Right lung (tissue), 5 donors: Measurements from ENCODE around the gene ZFYVE27. TPM values are rescaled to one million over a fixed set of nuclear protein-coding genes. Genes with fewer than 3 reads are reported as not detected.

Experiments used
- DNase-seq, 2 donors: peaks; one replicate each; pipeline ENCODE4 v3.0.0-alpha.2; 2013
- polyA plus RNA-seq, 5 donors: library from polyadenylated mRNA; unstranded; fragments of 120-200 nt; gene quantifications; one replicate each; pipeline versions ENCODE4 v1.2.1 to v1.2.3, GENCODE V29; 2013; ENCODE audit warnings: inconsistent platforms in 1 of 5, low replicate concordance in 1 of 5; ENCODE audit not compliant: insufficient read length in 5 of 5, insufficient read depth in 1 of 5

Gene ZFYVE27
- polyA plus RNA-seq, 5 donors = 22.3 to 34.6 (median 28.3) TPM

- peak; percentile 30 to 38 for DNase-seq
Observed at GRCh38 chr10:97788552-97789442, 51.9 kb downstream of the ZFYVE27 start.

GRCh38 chr10:97789770-97790397 lies 53.0 kb downstream of the ZFYVE27 start:
- no peak for DNase-seq

GRCh38 chr10:97791824-97792721 lies 55.1 kb downstream of the ZFYVE27 start:
- peak in 1 of 2 donors; percentile 34 for DNase-seq

- no peak for DNase-seq
Observed at GRCh38 chr10:97795886-97796285, 59.0 kb downstream of the ZFYVE27 start.

GRCh38 chr10:97796651-97797050 lies 59.7 kb downstream of the ZFYVE27 start:
- DNase-seq = no peak

GRCh38 chr10:97798958-97799610 lies 62.2 kb downstream of the ZFYVE27 start:
- no peak for DNase-seq

- no peak for DNase-seq
Observed at GRCh38 chr10:97800474-97800873, 63.5 kb downstream of the ZFYVE27 start.

GRCh38 chr10:97801422-97801821 lies 64.5 kb downstream of the ZFYVE27 start:
- no peak for DNase-seq

GRCh38 chr10:97805096-97805884 lies 68.4 kb downstream of the ZFYVE27 start:
- no peak for DNase-seq

- no peak for DNase-seq
Observed at GRCh38 chr10:97805949-97806348, 69.0 kb downstream of the ZFYVE27 start.

GRCh38 chr10:97810446-97810845 lies 73.5 kb downstream of the ZFYVE27 start:
- no peak for DNase-seq

Other genes with a start within 250 kb of the ZFYVE27 start
- 100 to 1,000 TPM in 1 of 5 donors, 10 to 100 TPM in 4; 89.7 to 100 (median 92.1) TPM for gene MMS19, start 238.7 kb upstream of the ZFYVE27 start, polyA plus RNA-seq
- gene UBTD1, start 238.2 kb upstream of the ZFYVE27 start, polyA plus RNA-seq = 10 to 100 TPM; 12.8 to 28.0 (median 18.2) TPM
- gene ANKRD2, start 164.3 kb upstream of the ZFYVE27 start, polyA plus RNA-seq = under 1 TPM in 4 of 5 donors, not detected in 1; 0.27 to 0.90 (median 0.30) TPM
- 1 to 10 TPM in 1 of 5 donors, under 1 TPM in 4; 0.62 to 1.2 (median 0.86) TPM for gene HOGA1, start 152.7 kb upstream of the ZFYVE27 start, polyA plus RNA-seq
- not detected for gene C10orf62, start 147.4 kb upstream of the ZFYVE27 start, polyA plus RNA-seq
- 10 to 100 TPM; 14.7 to 19.8 (median 16.2) TPM for gene MORN4, start 103.6 kb upstream of the ZFYVE27 start, polyA plus RNA-seq
- gene PI4K2A, start 96.5 kb upstream of the ZFYVE27 start, polyA plus RNA-seq = 10 to 100 TPM; 13.1 to 15.9 (median 15.1) TPM
- 1 to 10 TPM; 4.5 to 6.2 (median 5.3) TPM for gene AVPI1, start 49.9 kb upstream of the ZFYVE27 start, polyA plus RNA-seq
- gene MARVELD1, start 23.4 kb upstream of the ZFYVE27 start, polyA plus RNA-seq = 10 to 100 TPM; 45.3 to 64.3 (median 58.7) TPM
- gene SFRP5, start 34.9 kb downstream of the ZFYVE27 start, polyA plus RNA-seq = 1 to 10 TPM; 3.5 to 9.7 (median 4.0) TPM
- gene GOLGA7B, start 112.7 kb downstream of the ZFYVE27 start, polyA plus RNA-seq = under 1 TPM; 0.14 to 0.55 (median 0.34) TPM